MM.1S (cell line): ENCODE data around the gene UNC5C.

Experiments
- DNase-seq: peaks from one replicate; pipeline ENCODE4 v3.0.0-alpha.2; 2015
- H2AFZ ChIP-seq: fragments of 300-600 bp; sonication (generic); 2 replicates; pipeline ENCODE4 v1.6.0; 2016; ENCODE audit warnings: antibody characterized with exemption, low read length
- H3F3A ChIP-seq: fragments of 300-600 bp; sonication (generic); 2 replicates; pipeline ENCODE4 v1.6.1; 2016; ENCODE audit warnings: mild to moderate bottlenecking, antibody characterized with exemption, low read length, moderate library complexity, mixed read lengths; ENCODE audit not compliant: insufficient read depth
- H3K27ac ChIP-seq: fragments of 300-600 bp; sonication (generic); 2 replicates; pipeline ENCODE4 v1.5.1; 2016; ENCODE audit warnings: mild to moderate bottlenecking, low read length
- H3K27me3 ChIP-seq: fragments of 300-600 bp; sonication (generic); replicated peaks from 2 replicates; pipeline ENCODE4 v1.6.0; 2016; ENCODE audit warnings: low read length; ENCODE audit not compliant: insufficient read depth
- H3K36me3 ChIP-seq: fragments of 300-600 bp; sonication (generic); replicated peaks from 2 replicates; pipeline ENCODE4 v1.6.1; 2016; ENCODE audit warnings: mild to moderate bottlenecking, low read length, mixed read lengths; ENCODE audit not compliant: insufficient read depth
- H3K4me1 ChIP-seq: fragments of 300-600 bp; sonication (generic); 2 replicates; pipeline ENCODE4 v1.6.1; 2016; ENCODE audit warnings: low read length, mixed read lengths
- H3K4me2 ChIP-seq: fragments of 300-600 bp; sonication (generic); 2 replicates; pipeline ENCODE4 v1.6.0; 2016; ENCODE audit warnings: low read depth, low read length
- H3K4me3 ChIP-seq: fragments of 300-600 bp; sonication (generic); 2 replicates; pipeline ENCODE4 v1.5.1; 2016; ENCODE audit warnings: low read length, mixed read lengths
- H3K79me2 ChIP-seq: fragments of 300-600 bp; sonication (generic); 2 replicates; pipeline ENCODE4 v1.6.1; 2016; ENCODE audit warnings: mixed run types, low read length, mixed read lengths
- H3K9ac ChIP-seq: fragments of 300-600 bp; sonication (generic); 2 replicates; pipeline ENCODE4 v1.6.1; 2016; ENCODE audit warnings: low read length, mixed read lengths
- H3K9me2 ChIP-seq: fragments of 300-600 bp; sonication (generic); replicated peaks from 2 replicates; pipeline ENCODE4 v1.6.1; 2016; ENCODE audit warnings: mild to moderate bottlenecking, low read length, mixed read lengths; ENCODE audit not compliant: insufficient read depth
- H3K9me3 ChIP-seq: fragments of 300-600 bp; sonication (generic); replicated peaks from 2 replicates; pipeline ENCODE4 v1.6.1; 2016; ENCODE audit warnings: mild to moderate bottlenecking, low read length, mixed read lengths; ENCODE audit not compliant: insufficient read depth
- H4K20me1 ChIP-seq: fragments of 300-600 bp; sonication (generic); 2 replicates; pipeline ENCODE4 v1.6.1; 2016; ENCODE audit warnings: mild to moderate bottlenecking, low read length, moderate library complexity, mixed read lengths; ENCODE audit not compliant: insufficient read depth
- EZH2 ChIP-seq: fragments of 300-600 bp; sonication (generic); optimal IDR thresholded peaks from 2 replicates; pipeline ENCODE3; 2017; ENCODE audit warnings: low read depth, mild to moderate bottlenecking, antibody characterized with exemption, low read length, mixed read lengths
- EZH2phosphoT487 ChIP-seq: fragments of 300-600 bp; sonication (generic); IDR thresholded peaks from 2 replicates; pipeline ENCODE4 v1.6.1; 2018; ENCODE audit warnings: antibody characterized with exemption, low read length
- TF ChIP-seq, protein P1 (sequence below): fragments of 300-600 bp; sonication (generic); IDR thresholded peaks from 2 replicates; pipeline ENCODE4 v1.5.1; 2016; ENCODE audit warnings: antibody characterized with exemption, low read length, mixed read lengths

The UNC5C gene

DNA sequence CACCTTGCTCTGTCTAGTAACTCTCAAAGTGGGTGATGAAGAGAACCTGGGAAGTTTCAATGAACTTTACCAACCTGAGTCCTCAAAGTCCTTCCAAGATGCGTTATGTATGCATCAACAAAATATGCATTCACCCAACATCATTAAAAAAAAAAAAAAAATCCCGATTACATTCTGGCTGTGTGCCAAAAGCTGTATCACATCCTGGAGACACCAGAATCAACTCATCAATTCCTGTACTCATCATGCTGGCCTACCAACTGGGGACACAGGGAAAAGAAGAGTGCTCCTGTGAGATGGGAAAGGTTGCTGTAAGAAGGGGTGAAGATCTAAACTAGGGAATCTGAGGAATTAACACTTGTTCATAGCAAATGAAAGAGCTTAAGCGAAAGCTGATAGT lies 16.5 kb downstream of the UNC5C start:
- TF ChIP-seq, protein P1, sequence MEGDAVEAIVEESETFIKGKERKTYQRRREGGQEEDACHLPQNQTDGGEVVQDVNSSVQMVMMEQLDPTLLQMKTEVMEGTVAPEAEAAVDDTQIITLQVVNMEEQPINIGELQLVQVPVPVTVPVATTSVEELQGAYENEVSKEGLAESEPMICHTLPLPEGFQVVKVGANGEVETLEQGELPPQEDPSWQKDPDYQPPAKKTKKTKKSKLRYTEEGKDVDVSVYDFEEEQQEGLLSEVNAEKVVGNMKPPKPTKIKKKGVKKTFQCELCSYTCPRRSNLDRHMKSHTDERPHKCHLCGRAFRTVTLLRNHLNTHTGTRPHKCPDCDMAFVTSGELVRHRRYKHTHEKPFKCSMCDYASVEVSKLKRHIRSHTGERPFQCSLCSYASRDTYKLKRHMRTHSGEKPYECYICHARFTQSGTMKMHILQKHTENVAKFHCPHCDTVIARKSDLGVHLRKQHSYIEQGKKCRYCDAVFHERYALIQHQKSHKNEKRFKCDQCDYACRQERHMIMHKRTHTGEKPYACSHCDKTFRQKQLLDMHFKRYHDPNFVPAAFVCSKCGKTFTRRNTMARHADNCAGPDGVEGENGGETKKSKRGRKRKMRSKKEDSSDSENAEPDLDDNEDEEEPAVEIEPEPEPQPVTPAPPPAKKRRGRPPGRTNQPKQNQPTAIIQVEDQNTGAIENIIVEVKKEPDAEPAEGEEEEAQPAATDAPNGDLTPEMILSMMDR, result no peak
- TF ChIP-seq EZH2phosphoT487 (no peak), EZH2 (no peak)
- H2AFZ ChIP-seq, result no peak overlapping the region
- no peaks in the 10 kb centered on the region for H3K36me3 ChIP-seq
- H3K9me3 ChIP-seq, result no peaks in the 10 kb centered on the region
- H3K27ac ChIP-seq, result no peak overlapping the region
- no peaks in the 10 kb centered on the region for H3K79me2 ChIP-seq
- no peak overlapping the region for H3K9ac ChIP-seq
- no peaks in the 10 kb centered on the region for H3K9me2 ChIP-seq
- H3K4me2 ChIP-seq, result no peak overlapping the region
- DNase-seq, result no peak
- H3F3A ChIP-seq, result no peaks in the 10 kb centered on the region
- no peaks in the 10 kb centered on the region for H3K4me1 ChIP-seq
- no peaks in the 10 kb centered on the region for H4K20me1 ChIP-seq
- no peaks in the 10 kb centered on the region for H3K27me3 ChIP-seq
- H3K4me3 ChIP-seq, result no peak overlapping the region

DNA sequence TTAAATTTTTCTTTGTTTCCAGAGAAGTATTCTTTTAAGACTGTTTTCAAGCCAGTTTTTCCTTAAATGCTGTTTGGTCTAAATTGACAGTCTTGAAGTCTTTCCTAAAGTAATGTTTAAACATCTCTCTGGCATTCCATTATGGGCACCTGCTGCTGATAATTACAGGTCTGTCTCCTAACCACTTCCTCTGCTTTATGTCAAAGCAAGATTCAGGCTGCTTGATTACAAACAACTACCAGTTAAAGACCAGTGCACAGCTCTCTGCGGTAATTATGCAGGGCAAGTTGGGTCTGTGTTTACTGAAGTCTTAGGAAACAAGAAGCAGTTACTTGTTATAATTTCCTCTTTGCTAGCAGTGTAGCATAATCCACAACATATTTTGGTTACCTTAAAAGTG lies 17.6 kb downstream of the UNC5C start:
- TF ChIP-seq EZH2phosphoT487 (no peak), EZH2 (no peak)
- TF ChIP-seq, protein P1, result no peak
- no peak overlapping the region for H3K4me2 ChIP-seq

DNA sequence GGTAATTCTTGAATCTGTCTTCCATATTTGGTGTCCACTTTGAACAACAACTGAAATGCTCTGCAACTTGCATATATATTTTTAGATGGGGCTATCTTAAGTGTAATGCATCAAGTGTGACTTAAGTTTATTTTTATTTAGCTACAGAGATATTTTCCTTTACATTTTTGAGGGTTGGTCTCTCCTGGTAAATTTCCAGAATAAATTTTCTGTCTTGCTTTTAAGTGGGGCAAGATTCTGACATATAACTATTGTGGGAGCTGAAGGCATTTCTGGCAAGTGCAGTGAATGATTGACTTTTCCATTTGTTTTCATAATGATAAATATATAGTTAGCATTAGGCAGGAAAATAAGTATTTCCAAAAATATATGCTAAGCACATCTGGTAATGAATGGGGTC lies 18.8 kb downstream of the UNC5C start:
- no peak overlapping the region for H3K9ac ChIP-seq
- DNase-seq, result no peak
- H3K9me2 ChIP-seq, result no peaks in the 10 kb centered on the region
- no peak overlapping the region for H3K27ac ChIP-seq
- no peak overlapping the region for H3K4me3 ChIP-seq
- H4K20me1 ChIP-seq, result no peaks in the 10 kb centered on the region
- no peaks in the 10 kb centered on the region for H3K36me3 ChIP-seq
- no peaks in the 10 kb centered on the region for H3K9me3 ChIP-seq
- H3K27me3 ChIP-seq, result no peaks in the 10 kb centered on the region
- H3K4me1 ChIP-seq, result no peaks in the 10 kb centered on the region
- H3K79me2 ChIP-seq, result no peaks in the 10 kb centered on the region
- H3K4me2 ChIP-seq, result no peak overlapping the region
- TF ChIP-seq EZH2 (no peak), EZH2phosphoT487 (no peak)
- TF ChIP-seq, protein P1, result no peak
- H2AFZ ChIP-seq, result no peak overlapping the region
- no peaks in the 10 kb centered on the region for H3F3A ChIP-seq

More for the DNA sequence above, 17.6 kb downstream of the UNC5C start:
- no peaks in the 10 kb centered on the region for H4K20me1 ChIP-seq
- H3F3A ChIP-seq, result no peaks in the 10 kb centered on the region
- no peaks in the 10 kb centered on the region for H3K79me2 ChIP-seq
- H3K4me3 ChIP-seq, result no peak overlapping the region
- no peaks in the 10 kb centered on the region for H3K4me1 ChIP-seq
- H3K9me3 ChIP-seq, result no peaks in the 10 kb centered on the region
- H3K36me3 ChIP-seq, result no peaks in the 10 kb centered on the region
- H2AFZ ChIP-seq, result no peak overlapping the region
- DNase-seq, result no peak
- H3K27me3 ChIP-seq, result no peaks in the 10 kb centered on the region
- no peak overlapping the region for H3K9ac ChIP-seq
- no peak overlapping the region for H3K27ac ChIP-seq
- H3K9me2 ChIP-seq, result no peaks in the 10 kb centered on the region
